PC-9 (cell line): Measurements from ENCODE around the gene RTP5.

Source experiments
- CTCF ChIP-seq: fragments of 200-600 bp; sonication (generic); conservative IDR thresholded peaks from 2 replicates; pipeline ENCODE4 v1.6.1; 2017; ENCODE audit warnings: mixed run types, antibody characterized with exemption, mild to moderate bottlenecking, moderate library complexity
- EZH2 ChIP-seq: fragments of 200-600 bp; sonication (generic); IDR thresholded peaks from 2 replicates; pipeline ENCODE4 v1.8.0; 2017; ENCODE audit warnings: antibody characterized with exemption, low read depth

DNA sequence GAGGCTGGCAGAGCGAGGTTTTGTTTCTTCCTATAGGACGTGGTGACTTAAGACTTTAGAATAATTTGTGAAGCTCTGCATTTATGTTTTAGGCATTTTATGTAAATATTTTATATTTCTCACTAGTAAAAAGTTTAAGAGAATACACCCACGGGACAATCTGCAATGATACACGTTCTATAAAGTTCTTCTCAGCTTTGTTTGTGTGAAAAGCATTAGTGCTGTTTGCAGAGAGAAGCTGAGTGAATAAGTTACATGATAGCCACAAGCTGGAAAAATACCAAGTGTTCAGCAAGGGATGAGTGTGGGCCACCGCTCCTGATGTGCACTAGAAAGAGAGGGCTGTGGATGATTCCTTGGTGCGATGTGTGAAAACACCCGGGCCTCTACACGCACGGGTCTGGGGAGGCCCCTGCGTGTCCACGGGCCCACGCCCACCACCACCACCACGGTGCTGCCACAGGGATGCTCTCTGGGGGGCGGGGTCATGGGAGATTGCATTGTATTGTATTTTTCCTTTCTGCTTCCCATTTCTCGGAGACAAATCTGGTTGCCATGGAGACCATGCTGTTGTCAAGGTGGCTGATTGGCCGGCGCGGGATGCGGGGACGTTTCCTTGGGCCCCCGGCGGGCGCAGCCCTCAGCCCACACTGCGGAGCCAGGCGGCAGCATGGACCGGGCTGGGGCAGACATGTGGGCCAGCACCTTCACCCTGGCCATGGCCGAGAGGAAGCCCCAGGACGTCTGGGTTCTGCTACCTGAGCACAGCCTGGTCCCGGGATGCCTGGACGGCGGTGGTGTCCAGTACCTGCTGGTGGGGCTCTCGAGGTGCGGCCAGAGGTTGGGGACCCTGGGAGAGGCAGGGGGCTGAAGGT, at the start of gene RTP5:
- TF ChIP-seq CTCF = no peak
- TF ChIP-seq EZH2 = no peak
